ENCODE data around the gene CAAP1.

- TF ChIP-seq POLR2AphosphoS5 (IDR thresholded peaks at IDR 0.05; ENCODE audit: low read depth, low read length), result no peak
- TF ChIP-seq POLR2A (IDR thresholded peaks at IDR 0.05; ENCODE audit: low read depth, low read length), result no peak
- no peak for TF ChIP-seq TAF1 (IDR thresholded peaks at IDR 0.05; ENCODE audit: low read depth, low read length)
- no peak for TF ChIP-seq SPI1 (IDR thresholded peaks at IDR 0.05; ENCODE audit: low read depth, low read length)
- no peak for TF ChIP-seq POU2F2 (IDR thresholded peaks at IDR 0.05; ENCODE audit: low read depth, low read length)
- TF ChIP-seq PAX5 (IDR thresholded peaks at IDR 0.05; ENCODE audit: insufficient read depth, low read length, severe bottlenecking), result no peak
Measured at GRCh38 chr9:26809795-26810194, 82.8 kb downstream of the CAAP1 start.
